CD4-positive, alpha-beta T cell treated with Interleukin-21 for 1 hour (primary cell): ENCODE data around the gene DOCK8.

Experiments
- DNase-seq: peaks from one replicate; pipeline ENCODE4 v3.0.0-alpha.2; 2020

DOCK8 gene

DNA sequence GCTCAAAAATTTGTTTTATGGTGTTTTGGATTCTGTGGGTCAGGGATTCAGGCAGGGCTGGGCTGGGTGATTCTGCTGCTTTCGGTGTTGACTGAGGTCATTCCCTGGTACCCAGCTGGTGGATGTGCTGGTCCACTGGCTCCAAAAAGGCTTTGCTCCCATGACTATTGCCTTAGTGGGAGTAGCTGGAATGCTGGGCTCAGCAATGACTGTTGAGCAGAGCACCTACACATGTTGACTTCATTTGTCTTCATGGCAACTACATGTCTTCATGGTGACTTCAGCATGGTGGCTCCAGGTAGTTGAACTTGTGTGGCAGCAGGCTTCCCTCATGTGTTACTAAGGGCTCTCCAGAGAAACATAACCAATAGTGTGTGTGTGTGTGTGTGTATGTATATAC, 297.2 kb downstream of the DOCK8 start:
- DNase-seq: no peak

GRCh38 chr9:512555-513272, 298.0 kb downstream of the DOCK8 start:
- no peak for DNase-seq
